ENCODE measurements around the gene SLC44A1.
A peak's percentile ranks its signal among the peaks of the same experiment; 100 is the strongest.

SLC44A1 gene

DNA sequence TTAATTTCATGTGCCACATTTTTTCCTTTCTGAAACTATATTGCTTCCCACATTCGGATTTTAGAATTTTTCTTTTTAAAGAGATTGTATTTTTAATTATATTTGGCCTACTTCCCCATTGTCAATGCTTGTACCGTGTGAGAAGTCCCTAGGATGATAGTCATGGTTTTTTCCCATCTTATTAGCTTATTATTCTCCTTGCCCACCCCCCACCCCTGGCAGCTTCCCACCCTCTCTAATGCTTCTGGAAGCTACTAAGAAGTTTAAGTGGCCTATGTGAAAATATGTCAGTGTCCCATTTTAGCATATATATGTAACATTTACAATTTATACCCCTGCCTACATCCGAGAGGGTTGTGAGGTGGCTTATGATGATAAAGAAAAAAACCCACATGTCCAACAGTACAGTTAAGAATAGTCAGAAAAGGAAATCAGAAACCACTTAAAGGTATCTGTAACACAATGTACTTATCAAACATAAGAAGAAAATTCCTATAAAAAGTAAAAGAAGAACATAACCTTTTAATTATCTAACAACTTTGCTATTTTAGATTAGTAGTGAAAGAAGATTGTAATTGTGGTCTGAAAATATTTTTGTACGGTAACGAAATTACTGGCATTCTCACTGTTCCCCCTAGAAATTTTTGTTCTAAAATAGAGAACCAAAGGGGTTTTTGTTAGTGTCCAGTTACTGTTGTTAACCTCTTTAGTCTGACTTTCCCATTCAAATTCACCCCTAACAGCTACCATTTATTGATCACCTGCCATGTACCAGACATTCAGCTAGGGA, 62.1 kb downstream of the SLC44A1 start:
- no peak for DNase-seq

DNA sequence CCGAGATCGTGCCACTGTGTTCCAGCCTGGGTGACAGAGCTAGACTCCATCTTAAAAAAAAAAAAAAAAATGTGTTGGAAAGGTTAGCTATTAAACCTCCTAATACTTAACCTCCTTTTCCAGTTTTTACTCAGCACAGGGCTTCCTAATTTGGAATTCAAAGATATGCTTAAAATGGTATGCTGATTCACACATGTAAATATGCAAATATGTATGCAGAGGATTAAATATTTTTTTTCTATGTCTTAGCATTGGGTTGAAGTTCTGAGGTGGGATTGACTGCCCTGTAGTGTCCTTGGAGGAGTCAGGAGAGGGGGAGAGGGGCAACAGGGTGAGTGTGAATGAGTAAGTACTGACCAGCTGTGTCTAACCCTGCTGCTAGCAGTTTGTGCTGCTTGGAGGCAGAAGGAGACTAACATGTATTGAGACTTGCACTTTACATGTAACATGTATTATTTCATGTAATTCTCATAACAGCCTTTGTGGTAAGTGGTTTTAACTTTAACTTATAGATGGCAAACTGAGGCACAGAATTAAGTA, 63.2 kb downstream of the SLC44A1 start:
- DNase-seq, result no peak

DNA sequence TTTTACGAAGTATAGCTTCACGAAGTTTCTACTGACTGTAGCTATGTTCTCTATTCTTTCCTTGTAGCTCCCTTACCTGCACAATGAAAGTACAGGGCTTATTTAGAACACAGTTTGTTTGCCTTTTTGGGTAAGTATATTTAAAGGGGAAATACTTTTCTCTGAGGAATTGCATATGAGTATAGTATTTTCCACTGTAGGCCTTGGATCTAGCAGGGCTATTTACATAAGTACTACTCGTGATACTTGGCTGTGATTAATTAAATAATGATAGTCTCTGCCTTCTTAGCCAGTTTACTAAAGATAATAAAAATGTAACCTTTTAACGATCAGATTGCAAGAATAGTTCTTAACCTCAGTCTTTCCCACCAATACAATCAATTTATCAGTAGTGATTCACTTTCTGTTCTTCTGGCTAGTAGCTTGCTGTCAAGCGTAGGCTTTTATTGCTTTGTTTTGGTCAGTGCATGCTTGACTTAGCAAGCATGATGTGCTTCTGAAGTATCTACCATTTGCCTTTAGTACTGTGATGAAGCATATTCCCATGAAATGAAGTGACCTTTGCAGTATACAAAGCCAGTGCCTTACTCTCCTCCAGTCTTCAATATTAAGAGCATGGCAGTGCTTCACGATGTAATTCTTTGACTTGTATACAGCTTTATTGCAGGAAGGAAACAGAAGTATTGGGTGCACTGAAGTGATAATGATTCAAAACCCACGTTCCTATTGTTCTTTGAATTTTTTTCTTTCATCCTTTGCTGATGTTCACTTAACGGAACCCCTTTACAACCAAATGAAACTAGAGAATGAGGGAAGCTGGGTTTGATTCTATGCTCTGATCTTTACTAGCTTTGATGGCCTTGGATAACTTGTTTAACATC, 64.2 kb downstream of the SLC44A1 start:
- no peak for DNase-seq

DNA sequence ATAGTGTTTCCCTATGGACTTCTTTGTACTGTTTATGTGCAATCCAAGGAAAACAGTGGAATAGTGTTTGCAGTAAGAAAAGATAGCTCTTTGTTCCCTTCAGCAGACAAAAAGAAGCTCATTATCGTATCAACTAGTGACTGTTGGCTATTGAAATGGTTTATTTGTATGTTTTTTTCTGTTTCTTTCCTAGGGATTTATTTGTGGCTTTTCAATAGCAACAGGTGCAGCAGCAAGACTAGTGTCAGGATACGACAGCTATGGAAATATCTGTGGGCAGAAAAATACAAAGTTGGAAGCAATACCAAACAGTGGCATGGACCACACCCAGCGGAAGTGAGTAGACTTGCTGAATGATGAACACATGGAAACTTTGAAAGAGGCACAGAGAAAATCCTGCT, 65.1 kb downstream of the SLC44A1 start:
- no peak for DNase-seq

DNA sequence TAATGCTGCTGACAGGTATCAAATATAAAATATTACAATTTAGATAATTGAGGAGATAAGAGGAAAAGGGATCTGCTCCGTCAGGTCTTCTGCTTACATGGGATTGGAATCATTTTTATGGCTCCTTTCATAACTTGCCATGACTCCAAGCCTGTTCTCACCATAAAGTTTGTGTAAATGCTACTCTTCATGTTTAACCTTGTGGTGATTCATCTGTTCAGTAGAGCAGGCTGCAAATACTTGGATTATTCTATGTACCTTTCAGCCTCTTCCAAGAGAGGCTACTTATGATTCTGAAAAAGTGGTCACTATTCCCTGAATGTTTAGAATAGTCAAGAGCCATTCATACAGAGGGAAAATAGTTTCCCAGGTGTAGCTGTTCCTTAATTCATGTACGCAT, 66.9 kb downstream of the SLC44A1 start:
- DNase-seq, result no peak

DNA sequence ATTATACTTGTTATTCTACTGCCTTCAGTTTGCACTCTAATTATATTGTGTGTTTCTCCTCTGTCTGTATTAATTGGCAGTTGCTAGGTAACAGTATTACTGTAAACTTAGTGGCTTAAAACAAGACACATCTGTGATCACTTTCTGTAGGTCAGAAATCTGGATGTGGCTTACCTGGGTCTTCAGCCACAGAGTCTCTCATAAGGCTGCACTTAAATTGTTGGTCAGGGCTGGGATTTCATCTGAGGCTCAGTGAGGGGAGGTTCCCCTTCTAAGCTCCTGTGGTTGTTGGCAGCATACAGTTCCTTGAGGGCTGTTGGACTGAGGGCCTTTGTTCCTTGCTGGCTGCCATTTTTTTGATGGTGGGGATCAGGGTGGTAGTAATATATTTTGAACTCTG, 68.8 kb downstream of the SLC44A1 start:
- DNase-seq, result no peak

DNA sequence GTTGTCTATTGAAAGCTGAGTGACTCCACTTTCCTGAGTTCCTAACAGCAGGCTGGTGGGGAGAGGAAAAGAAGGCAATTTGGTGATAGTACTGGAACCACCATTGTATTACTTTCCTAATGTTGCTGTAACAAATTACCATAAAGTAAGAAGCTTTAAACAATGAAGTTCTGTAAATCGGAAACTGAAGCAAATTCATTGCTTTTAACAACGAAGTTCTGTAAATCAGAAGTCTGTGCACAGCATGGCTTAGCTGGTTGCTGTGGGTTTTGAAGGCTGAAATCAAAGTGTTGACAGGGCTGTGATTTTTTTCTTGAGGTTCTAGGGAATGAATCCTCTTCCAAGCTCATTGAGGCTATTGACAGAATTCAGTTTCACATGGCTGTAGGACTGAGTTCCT, 72.3 kb downstream of the SLC44A1 start:
- DNase-seq, result no peak

DNA sequence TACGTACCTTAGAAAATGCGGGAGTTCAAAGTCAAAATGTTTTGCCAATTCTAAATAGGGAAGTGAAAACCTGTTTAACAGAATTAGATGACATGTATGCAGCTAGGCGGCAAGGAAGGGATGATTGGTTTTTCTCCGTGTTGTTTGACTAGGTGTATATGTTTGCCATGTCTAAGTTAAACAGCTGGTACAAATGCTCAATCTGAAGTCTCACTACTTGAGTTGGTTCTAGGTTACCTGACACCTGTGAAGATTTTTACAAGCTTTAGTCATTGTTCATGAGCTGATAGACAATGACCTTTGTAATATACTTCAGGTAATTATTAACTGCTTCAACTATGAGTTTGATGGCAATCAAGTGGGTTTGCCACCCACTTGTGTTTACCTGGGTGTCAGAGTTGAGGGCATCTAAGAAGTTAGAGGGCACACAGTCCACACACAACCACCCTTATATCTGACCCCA, 74.3 kb downstream of the SLC44A1 start:
- DNase-seq, result no peak

DNA sequence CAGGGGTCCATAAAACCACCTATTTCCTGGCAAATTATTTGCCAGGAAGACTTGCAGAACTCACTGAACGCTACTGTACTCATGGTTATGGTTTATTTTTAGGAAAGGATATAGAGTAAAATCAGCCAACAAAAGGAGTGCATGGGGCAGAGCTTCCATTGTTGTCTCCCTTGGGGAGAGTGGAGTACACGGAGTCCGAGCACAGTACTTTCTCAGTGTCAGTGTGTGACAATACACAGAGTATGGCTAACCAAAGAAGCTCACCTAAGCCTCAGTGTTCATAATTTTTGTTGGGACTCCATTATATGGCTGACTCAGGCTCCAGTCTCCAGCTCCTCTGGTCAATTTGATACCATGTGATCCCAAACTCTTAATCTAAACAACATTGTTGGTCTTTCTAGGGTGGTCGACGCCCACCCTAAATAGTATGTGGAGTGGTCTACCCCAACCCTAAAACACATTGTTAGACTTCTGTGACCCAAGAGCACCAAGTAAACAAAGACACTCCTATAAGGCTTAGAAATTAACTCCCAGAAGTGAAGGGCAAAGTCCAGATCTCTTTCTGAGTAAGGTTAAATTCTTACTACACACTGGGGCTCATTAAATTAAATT, 74.9 kb downstream of the SLC44A1 start:
- no peak for DNase-seq

DNA sequence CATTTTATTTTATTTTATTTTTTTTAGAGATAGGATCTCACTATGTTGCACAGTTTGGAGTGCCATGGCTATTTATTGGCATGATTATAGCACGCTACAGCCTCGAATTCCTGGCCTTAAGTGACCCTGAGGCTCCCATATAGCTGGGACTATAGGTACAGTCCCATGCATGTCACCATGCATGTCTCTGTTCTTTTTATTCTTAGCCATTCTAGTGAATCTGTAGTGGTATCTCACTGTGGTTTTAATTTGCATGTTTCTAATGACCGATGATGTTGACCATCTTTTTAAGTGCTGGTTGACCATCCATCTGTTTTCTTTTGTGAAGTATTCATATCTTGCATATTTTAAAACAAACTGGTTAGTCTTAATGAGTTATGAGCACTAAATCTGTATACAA, 76.1 kb downstream of the SLC44A1 start:
- DNase-seq, result no peak

DNA sequence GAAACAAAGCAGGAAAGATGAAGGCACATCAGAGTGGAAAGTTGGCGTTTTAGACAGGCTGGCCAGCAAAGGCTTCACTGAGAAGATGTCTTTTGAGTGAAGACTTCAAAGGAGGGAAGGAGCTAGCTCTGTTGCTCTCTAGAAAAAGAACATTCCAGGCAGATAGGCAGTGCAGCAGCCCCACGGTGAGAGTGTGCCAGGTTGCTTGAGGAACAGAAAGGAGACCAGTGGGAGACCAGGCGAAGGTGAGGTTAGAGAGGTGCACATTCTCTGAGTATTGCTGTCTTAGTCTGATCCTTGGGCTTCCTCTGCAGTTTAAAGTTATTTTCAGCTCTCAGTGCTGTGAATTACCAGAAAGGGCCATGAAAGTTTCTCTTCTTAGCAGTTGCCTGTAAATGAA, 83.8 kb downstream of the SLC44A1 start:
- DNase-seq, result no peak

DNA sequence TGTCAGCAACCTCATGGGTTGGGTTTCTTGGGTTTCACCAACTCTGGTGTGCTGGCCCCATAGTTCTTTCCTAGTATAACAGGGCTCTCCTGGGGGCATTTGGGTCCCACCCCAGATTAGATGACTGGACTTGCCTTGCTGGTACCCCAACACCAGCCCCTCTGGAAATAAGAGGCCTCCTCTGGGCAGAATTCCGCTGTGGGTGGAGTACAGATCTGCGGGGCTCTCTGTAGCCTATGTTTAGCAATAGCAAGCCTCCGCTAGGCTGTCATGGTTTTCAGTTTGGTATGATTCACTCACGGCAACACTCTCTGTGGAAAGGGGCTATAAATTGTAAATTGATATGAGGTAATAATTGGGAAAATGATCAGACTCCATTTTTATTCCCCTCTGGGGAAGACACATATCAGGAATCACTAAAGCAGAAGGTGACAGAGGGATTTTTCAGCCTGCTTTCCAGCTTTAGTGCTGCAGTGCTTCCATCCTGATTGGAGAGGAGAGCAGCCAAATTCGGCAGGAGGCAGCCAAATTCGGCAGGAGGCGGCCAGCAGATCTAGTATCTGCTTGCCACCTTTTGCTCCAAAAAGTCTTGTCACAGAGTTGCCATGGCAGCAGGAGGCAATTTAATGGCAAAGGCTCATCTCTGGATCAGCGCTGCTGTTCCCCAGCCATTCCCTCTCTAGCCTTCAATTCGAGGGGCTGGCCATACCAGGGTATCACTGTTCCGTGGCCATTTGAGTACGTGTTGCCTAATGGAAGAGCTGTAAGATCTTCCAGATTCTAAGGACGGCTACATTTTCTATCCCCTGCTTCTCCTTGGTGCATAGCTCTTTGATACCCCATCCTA, 84.6 kb downstream of the SLC44A1 start:
- peak; percentile 26 for DNase-seq

DNA sequence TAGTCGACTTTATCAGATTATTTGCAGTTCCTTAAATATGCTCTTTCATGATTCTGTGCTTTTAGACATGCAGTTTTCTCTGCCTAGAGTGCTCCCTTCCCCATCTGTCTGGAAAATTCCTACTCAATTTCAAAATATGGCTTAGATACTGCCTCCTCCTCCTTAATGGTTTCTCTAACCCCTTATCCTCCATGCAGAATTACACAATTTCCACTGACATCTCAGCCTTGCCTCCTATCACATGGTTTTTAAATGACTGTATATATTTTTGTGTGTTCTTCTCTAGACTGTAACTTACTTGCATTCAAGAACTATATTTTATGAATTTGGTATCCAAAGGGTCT, 85.2 kb downstream of the SLC44A1 start:
- DNase-seq, result no peak

DNA sequence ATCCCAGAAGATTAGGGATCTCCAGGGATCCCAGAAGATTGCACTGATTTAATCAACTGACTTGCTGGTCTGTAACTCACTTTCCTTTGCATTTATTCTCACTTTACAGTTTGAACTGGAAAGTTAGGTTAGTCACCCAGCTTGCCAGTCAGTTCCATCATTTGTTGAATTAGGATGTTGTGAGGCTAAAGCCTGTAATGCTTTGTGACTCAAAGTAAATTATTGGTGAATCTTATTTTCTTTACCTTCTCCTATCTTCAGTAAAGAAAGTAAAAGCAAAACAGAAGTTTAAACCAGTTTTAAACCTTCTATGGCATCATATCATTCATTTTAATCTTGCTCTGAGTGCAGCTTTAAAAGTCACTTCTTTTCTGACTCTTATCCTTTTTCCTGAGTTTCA, 85.8 kb downstream of the SLC44A1 start:
- no peak for DNase-seq

DNA sequence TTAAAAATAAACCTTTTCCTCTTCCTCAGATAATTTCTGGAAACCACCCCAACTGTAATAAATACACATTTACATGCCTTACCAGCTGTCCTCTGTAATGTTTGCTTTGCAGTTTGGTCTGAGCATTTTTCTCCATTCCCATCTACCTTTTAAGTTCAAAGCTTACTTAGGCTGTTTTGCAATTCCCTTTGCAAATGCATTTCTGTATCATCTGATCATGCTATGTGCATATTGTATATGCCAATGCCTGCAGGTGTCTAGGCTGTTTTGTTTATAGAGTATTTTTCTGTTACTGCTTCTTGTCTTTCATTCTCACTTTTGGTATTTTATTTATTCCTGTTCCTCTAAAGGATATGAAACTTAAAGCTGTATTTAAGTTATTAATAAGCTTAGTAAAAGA, 86.3 kb downstream of the SLC44A1 start:
- DNase-seq, result no peak

DNA sequence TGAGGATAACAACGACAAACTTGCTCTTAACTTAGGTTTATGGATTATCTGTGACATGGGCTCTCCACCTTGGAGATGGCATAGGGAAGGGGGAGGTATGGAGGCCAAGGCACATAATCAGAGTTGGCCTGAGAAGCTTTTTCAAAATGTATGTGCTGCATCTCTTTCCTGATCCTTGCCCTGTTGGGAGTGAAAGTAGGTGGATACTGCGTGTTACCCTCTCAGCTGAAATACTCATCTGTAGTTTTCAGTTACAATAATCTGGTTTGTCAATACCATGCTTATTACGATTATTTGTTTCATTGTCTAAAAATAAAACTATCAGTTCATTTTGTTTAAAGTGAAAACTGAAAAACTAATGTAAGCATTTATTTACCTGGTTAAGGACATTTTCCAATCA, 86.7 kb downstream of the SLC44A1 start:
- DNase-seq, result no peak

DNA sequence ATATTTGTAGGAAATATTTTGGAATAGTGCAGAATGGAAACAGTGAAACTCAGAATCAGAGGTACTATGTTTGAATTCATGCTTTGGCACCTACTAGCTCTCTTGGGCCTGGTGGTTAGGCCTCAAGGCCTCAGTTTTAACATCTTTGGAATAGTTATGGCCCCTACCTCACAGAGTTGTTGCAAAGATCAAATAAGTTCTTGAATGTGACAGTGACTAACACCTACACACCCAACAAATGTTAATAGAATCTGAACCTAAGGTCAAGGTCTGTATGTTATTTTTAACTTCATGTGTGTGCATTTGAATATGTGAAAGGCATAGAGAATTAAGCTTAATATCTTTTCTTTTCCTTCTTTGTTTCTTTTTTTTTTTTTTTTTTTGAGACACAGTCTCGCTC, 87.3 kb downstream of the SLC44A1 start:
- no peak for DNase-seq

DNA sequence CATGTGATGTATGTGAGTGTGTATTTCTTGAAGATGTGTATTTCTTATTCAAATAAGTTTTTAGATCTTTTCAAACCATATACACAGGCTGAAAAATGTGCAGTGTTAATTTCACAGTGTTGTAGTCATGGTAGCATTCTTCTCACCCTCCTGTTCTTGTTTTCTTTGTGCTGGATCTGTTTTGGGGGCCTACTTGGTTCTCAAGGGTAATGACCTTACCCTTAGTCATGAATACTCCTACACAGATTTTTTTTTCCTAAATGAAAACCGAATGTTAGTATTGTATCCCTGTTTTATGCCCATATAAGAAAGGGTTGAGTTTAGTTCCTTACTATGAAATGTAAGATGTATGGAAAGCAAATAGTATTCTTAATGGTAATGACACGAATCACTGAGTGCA, 88.0 kb downstream of the SLC44A1 start:
- no peak for DNase-seq

DNA sequence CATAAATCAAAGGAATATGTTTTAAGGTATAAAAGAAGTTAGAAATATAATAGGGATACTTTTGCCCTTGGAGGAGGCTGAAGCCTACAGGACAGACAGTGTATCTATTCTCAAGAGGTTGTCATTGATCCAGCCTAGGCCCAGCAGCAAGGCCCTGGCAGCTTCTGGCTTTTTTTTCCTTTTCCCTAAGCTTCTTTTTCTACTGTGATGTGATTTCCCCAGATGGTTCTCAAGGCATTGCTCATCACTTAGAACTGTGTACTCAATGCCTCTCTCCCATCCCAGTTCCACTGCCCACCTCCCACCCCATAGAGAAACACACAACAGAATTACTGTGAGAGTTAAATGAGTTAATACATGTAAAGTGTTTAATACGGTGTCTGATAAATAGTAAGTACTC, 88.6 kb downstream of the SLC44A1 start:
- no peak for DNase-seq

DNA sequence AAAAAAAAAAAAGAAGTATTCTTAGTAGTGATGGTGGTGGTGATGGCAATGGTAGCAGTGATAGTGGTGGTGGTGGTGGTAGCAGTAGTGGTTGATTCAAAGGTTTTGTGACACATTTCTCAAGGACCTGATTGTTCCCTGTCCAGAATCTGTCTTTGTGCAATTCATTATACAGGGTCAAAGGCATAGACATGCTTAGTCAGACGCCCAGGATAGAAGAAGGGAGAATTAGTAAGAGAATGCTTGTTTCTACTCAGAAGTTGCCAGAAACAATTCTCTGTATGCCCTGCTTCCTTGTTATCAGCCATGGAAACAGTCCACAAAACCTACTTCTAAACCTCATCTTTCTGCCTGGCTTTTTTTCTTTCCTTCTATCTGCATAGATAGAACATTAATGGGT, 89.4 kb downstream of the SLC44A1 start:
- no peak for DNase-seq

DNA sequence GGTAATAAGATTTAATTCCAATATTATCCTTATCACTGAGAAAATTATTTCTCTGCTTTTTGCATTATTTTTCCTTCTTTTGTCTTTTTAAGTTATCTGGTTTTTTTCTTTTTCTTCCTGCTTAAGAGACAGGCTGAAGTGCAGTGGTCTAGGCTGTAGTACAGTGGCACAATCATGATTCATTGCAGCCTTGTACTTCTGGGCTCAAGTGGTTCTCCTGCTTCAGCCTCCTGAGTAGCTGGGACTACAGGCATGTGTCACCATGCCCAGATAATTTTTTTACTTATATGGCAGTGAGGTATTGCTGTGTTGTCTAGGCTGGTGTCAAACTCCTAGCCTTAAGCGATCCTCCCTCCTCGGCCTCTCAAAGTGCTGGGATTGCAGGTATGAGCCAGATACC, 93.9 kb downstream of the SLC44A1 start:
- no peak for DNase-seq

DNA sequence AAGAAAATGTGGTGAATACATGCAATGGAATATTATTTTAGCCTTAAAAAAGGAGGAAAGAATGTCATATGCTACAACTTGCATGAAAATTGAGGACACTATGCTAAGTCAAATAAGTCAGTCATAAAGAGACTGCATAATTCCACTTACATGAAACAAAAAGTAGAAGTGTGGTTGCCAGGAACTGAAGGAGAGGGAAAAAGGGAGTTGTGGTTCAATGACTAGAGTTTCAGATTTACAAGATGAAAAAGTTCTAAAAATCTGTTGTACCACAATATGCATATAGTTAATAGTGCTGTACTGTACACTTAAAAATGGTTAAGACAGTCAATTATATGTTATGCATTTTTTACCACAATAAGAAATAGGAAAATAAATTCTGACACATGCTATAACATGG, 95.4 kb downstream of the SLC44A1 start:
- DNase-seq, result no peak

Data from femur (tissue), 1 donor.